ENCODE data around the gene TSPAN15. TPM values are rescaled to one million over a fixed set of nuclear protein-coding genes. Genes with fewer than 3 reads are reported as not detected.

The TSPAN15 gene
- total RNA-seq, 4 donors from 2014 or later: 97.7 to 152 (median 148) TPM

GRCh38 chr10:69505636-69506318, 54.5 kb downstream of the TSPAN15 start:
- 90 to 93% methylated on average over 2 to 15 of the region's 15 CpGs for WGBS, 2 donors (ENCODE audit: low coverage in 1 of 2)
- in situ Hi-C loops (cut with MboI; ENCODE audit: low pct_ligation_motif_present in 1 of 4, low pct_unique_long_range_greater_than_20kb in 1 of 4, low sequenced_read_pairs in 3 of 4): loop anchor here (5.0 to 25.0 kb wide), 5 partner anchors 78 to 268 kb away; partner anchors contain the start of genes TACR2 (in 2 of the 4) and FAM241B (in 1 of the 4)
- no peaks in the 10 kb centered on the region for H3K27me3 ChIP-seq
- no peaks in the 10 kb centered on the region for H3K9me3 ChIP-seq
- TF ChIP-seq POLR2A (IDR thresholded peaks at IDR 0.05) (no peak), EP300 (IDR thresholded peaks at IDR 0.05; ENCODE audit: low read depth) (no peak), POLR2AphosphoS5 (IDR thresholded peaks at IDR 0.05) (no peak), CTCF (IDR thresholded peaks at IDR 0.05) (no peak)
- no peak for DNase-seq
- H3K36me3 ChIP-seq: no peaks in the 10 kb centered on the region
- intact Hi-C loops (cut with DNase I; ENCODE audit: low total_unique reads): no loop called here
- H3K4me1 ChIP-seq: peaks cover 3 to 12% (median 7%) of the 10 kb centered on the region in 4 donors
- H3K27ac ChIP-seq: no peak overlapping the region
- no peak overlapping the region for H3K4me3 ChIP-seq

- Histone ChIP-seq H3K36me3 (no peaks in the 10 kb centered on the region), H3K9me3 (no peaks in the 10 kb centered on the region), H3K4me1 (peaks cover 3 to 12% (median 7%) of the 10 kb centered on the region in 4 donors), H3K27ac (peak overlapping the region in 3 of 4 donors; percentile 62 to 72 (median 62)), H3K4me3 (no peak overlapping the region), H3K27me3 (no peaks in the 10 kb centered on the region)
- TF ChIP-seq POLR2A (IDR thresholded peaks at IDR 0.05) (no peak), EP300 (IDR thresholded peaks at IDR 0.05; ENCODE audit: low read depth) (no peak), CTCF (IDR thresholded peaks at IDR 0.05) (no peak), POLR2AphosphoS5 (IDR thresholded peaks at IDR 0.05) (no peak)
- WGBS, 2 donors (ENCODE audit: low coverage in 1 of 2): 91% methylated on average over 3 of the region's 3 CpGs; no CpG with 5 or more reads in 1 of the 2 donors
- intact Hi-C loops (cut with DNase I; ENCODE audit: low total_unique reads) (no loop called here), in situ Hi-C loops (cut with MboI; ENCODE audit: low pct_ligation_motif_present in 1 of 4, low pct_unique_long_range_greater_than_20kb in 1 of 4, low sequenced_read_pairs in 3 of 4) (loop anchor here (5.0 to 25.0 kb wide), 5 partner anchors 79 to 269 kb away; partner anchors contain the start of genes TACR2 (in 2 of the 4) and FAM241B (in 1 of the 4))
- no peak for DNase-seq
Observed at GRCh38 chr10:69506487-69506833, 55.2 kb downstream of the TSPAN15 start.

- Histone ChIP-seq H3K36me3 (no peaks in the 10 kb centered on the region), H3K27ac (peak overlapping the region; percentile 56 to 72 (median 62)), H3K4me1 (peaks cover 3 to 12% (median 7%) of the 10 kb centered on the region in 4 donors), H3K9me3 (no peaks in the 10 kb centered on the region), H3K27me3 (no peaks in the 10 kb centered on the region), H3K4me3 (peak overlapping the region in 1 of 4 donors; percentile 28)
- DNase-seq: no peak
- in situ Hi-C loops (cut with MboI; ENCODE audit: low pct_ligation_motif_present in 1 of 4, low pct_unique_long_range_greater_than_20kb in 1 of 4, low sequenced_read_pairs in 3 of 4) (loop anchor here (5.0 to 25.0 kb wide), 5 partner anchors 80 to 270 kb away; partner anchors contain the start of genes TACR2 (in 2 of the 4) and FAM241B (in 1 of the 4)), intact Hi-C loops (cut with DNase I; ENCODE audit: low total_unique reads) (no loop called here)
- 35 to 68% methylated on average over 3 to 16 of the region's 19 CpGs for WGBS, 2 donors (ENCODE audit: low coverage in 1 of 2)
- no peak for TF ChIP-seq POLR2A (IDR thresholded peaks at IDR 0.05)
- TF ChIP-seq EP300 (IDR thresholded peaks at IDR 0.05; ENCODE audit: low read depth): no peak
- no peak for TF ChIP-seq POLR2AphosphoS5 (IDR thresholded peaks at IDR 0.05)
Observed at GRCh38 chr10:69506834-69507713, 55.8 kb downstream of the TSPAN15 start.

GRCh38 chr10:69508738-69509340, 57.6 kb downstream of the TSPAN15 start:
- TF ChIP-seq EP300 (IDR thresholded peaks at IDR 0.05; ENCODE audit: low read depth): no peak
- no peak for TF ChIP-seq CTCF (IDR thresholded peaks at IDR 0.05)
- in situ Hi-C loops (cut with MboI; ENCODE audit: low pct_ligation_motif_present in 1 of 4, low pct_unique_long_range_greater_than_20kb in 1 of 4, low sequenced_read_pairs in 3 of 4) (loop anchor here (5.0 to 25.0 kb wide), 5 partner anchors 82 to 272 kb away; partner anchors contain the start of genes TACR2 (in 2 of the 4) and FAM241B (in 1 of the 4)), intact Hi-C loops (cut with DNase I; ENCODE audit: low total_unique reads) (loop anchor here (2.0 kb wide), 1 partner anchor 82 kb away; no protein-coding TSS in a partner anchor)
- H3K27ac ChIP-seq: no peak overlapping the region
- WGBS, 2 donors (ENCODE audit: low coverage in 1 of 2): 93 to 100% methylated on average over 2 to 7 of the region's 7 CpGs
- no peaks in the 10 kb centered on the region for H3K9me3 ChIP-seq
- H3K4me1 ChIP-seq: peaks cover 3 to 12% (median 7%) of the 10 kb centered on the region in 4 donors
- no peak overlapping the region for H3K4me3 ChIP-seq
- no peak for DNase-seq
- no peaks in the 10 kb centered on the region for H3K27me3 ChIP-seq
- no peaks in the 10 kb centered on the region for H3K36me3 ChIP-seq
